ENCODE measurements around the gene ABCC11.

- TF ChIP-seq EZH2 (IDR thresholded peaks at IDR 0.05; ENCODE audit: insufficient read depth, poor library complexity, severe bottlenecking) (no peak), EZH2phosphoT487 (IDR thresholded peaks at IDR 0.05; ENCODE audit: insufficient read depth, low read depth) (no peak)
Observed at GRCh38 chr16:48220891-48221290, 26.4 kb downstream of the ABCC11 start.
